HG03108 (cell line): ENCODE data around the gene TXNL4A.
A peak's percentile ranks its signal among the peaks of the same experiment; 100 is the strongest.
"Not testable (repeated sequence)": the region's sequence is repeated elsewhere in the genome, so short reads cannot be mapped to it uniquely, and the experiment has no call there.

Experiments used
- ATAC-seq: cut with Tn5 transposase; IDR thresholded peaks from one replicate; pipeline ENCODE4 v1.9.1; 2021; ENCODE audit warnings: moderate library complexity; ENCODE audit not compliant: unreplicated experiment

TXNL4A gene, protein sequence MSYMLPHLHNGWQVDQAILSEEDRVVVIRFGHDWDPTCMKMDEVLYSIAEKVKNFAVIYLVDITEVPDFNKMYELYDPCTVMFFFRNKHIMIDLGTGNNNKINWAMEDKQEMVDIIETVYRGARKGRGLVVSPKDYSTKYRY

DNA sequence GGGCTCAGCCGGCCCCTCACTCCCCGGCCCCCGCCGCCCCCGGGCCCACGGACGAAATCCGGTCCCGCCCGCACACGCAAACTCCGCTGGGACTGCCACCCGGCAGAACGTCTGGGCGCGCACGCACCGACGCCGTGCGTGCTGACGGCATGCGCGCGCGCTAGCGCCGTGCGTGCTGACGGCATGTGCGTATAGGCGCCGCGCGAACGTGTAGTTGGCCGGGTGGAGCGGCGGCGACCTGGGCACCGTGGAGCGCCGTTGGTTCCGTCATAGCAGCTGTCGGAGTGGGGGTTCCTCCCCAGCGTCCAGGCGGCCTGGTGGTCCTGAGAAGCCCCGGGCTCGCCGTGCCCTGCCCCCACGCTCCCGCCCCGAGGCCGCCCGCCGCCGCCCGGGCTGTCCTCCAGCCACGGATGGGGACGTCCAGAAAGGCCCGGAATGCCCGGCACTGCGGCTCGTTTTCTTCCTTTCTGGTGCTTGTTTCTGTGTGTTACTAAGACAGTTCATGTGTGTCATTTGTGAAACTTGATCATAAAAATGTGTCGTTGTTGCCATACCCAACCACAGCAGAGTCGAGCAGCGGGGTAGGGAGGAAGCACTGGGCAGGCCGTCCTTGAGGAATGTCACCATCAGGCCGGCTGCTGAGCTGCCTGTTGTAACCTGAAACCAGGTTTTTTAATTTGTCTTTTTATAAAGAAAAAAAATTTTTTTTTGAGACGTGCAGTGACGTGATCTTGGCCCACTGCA lies at the start of gene TXNL4A:
Gene TXNL4A (minus strand): TSS at position 113 of the 744 bp plus-strand sequence. CDS start 171 bp downstream, outside the sequence.
- ATAC-seq, result peak; percentile 96

GRCh38 chr18:80037300-80037699 lies 48.9 kb upstream of the TXNL4A start:
- no peak for ATAC-seq

GRCh38 chr18:80035997-80036396 lies 47.6 kb upstream of the TXNL4A start:
- no peak for ATAC-seq

GRCh38 chr18:80034852-80035406 lies 46.6 kb upstream of the TXNL4A start:
- no peak for ATAC-seq

- ATAC-seq, result peak; percentile 70
These were observed 45.9 kb upstream of the TXNL4A start, which contains the start of gene RBFA for GRCh38 chr18:80034068-80034851. RBFA (plus strand) TSS chr18:80034434; CDS start chr18:80034496, 62 bp downstream.

DNA sequence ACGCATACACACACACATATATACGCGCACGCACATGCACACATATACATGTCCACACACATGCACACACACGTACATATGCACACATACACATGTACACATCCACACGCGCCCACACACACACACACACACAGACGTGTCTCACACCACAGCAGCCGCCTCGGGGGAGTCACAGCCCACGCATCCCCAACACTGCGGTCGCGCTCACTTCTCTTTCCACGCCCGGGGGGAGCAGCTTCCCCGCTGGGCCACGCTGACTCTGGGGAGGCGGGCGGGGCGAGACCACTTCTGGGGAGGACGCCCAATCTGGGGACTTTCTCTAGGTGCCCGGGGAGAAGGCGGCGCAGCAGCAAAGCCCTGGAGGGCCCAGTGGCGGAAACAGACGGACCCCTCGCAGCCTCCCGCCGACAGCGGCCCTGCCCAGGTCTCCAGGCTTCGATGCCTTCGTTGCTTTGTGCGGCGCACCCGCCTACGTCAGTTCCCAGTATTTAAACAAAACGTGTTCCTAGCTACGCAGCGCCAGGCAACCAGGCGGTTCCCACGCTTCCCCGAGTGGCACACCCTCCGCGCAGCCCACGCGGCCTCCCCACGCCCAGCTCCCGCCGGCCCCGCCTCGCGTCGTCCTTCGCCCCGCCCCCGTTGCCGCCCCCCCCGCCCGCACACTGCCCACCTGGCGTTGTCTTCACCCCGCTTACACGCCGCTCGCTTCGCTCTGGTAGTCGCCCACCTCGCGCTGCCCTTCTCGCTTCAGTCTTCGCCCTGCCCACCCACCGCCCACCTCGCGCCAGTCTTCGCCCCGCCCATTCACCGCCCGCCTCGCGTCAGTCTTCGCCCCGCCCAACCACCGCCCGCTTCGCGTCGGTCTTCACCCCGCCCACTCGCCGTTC lies 45.1 kb upstream of the TXNL4A start:
- peak; percentile 57 for ATAC-seq

DNA sequence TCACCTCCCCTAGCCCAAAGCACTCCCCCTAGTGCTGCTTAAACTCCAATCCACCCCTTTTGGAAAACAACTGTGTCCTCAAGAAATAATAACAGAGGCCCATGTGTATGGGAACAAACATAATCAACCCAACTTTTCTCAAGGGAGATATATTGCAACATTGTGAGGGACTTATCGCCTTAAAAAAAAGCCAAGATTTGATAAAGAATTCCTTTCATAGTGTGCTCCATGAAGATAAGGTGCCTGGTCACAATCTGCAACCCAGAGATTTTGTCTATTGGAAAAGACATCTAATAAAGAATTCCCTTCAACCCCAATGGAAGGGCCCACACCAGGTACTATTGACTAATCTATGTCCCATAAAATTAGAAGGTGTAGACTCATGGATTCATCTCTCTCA lies 41.3 kb upstream of the TXNL4A start:
- ATAC-seq, result no peak

DNA sequence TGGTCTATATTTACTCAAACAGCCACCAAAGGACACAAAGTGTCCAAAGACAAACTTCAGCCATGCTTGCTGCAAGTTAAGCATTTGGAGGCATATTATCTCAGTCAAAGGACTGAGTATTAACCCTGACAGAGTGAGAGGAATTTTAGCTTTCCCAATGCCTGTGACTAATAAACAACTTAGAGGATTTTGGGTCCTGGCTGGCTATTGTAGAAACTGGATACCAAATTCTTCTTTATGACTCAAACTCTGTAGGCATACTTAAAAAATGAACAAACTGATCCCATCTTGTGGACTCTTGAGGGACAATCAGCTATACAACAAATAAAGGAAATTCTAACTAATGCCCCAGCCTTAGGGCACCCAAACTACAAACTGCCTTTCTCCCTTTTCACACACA lies 39.4 kb upstream of the TXNL4A start:
- not testable (repeated sequence) for ATAC-seq

DNA sequence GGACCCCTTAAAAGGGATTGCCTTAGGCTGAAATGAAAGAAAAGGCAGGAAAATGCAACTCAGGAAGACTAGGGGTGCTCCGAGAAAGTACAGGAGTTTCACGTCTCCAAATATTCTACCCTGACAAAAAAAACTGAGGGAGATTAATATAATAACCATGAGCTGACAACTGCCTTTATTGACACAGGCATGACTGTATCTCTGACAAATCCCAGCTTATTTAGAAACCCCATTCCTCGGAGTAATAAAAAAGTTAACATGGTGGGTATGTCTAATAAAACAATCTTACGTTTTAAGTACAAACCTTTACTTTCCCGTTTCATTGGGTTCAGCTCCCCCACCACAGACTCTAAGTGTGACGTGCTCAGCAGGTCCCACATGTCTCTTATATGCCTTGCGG lies 38.0 kb upstream of the TXNL4A start:
- ATAC-seq, result no peak

DNA sequence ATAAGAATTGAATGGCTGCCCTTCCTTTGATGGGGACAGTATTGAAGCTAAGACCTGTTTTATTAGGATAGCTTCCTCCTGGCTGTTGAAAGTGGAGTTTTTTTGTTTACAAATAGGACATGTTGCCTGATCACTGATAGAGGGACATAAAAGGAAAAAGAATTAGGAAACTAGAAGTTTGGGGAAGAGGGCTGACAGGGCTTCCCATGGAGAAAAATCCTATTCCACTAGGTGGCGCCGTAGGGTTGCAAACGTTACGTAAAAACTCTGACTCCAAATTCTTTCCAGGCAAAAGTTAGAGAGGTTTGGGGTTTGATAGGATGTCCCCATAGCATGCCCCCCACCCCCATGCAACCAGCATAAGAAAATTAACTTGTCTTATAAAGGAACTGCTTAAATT lies 34.8 kb upstream of the TXNL4A start:
- no peak for ATAC-seq

DNA sequence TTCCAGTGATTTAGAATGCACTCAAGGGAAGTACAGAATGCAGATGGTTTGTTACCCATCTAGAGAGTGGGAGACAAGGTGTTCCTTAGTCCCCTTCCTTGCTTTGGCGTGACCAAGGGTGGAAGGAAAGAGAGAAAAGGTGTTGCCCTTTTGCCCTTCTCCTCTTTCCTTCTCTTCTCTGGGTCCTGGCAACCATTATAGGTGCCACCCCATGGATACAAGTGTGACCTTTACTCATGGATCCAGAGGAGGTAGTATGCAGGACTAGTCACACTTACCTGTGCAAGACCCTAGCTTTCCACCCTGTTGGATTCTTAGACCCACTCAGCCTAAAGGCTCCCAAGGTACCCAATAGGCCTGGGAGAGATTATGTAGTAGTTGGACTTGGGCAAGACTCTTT lies 34.2 kb upstream of the TXNL4A start:
- ATAC-seq, result no peak

GRCh38 chr18:80012714-80013113 lies 24.4 kb upstream of the TXNL4A start:
- ATAC-seq, result no peak

GRCh38 chr18:80011496-80012137 lies 23.3 kb upstream of the TXNL4A start:
- ATAC-seq, result not testable (repeated sequence)

DNA sequence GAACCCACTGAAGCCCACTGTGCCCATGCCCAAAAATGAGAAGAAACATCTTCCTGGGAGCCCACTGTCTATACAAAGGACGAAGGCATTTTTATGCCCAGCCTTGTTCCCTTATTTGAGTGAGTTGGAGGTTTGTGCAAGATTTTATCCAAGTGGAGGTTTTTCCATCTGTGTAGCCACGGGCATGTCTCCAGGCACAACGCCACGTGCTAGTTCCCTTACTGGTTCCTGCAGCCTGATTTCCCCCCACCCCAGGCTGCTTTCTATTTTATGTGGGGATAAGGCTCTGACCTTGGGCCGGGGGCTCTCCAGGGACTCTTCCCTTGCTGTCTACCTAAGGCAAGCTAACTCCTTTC lies 22.2 kb upstream of the TXNL4A start:
- ATAC-seq, result no peak

DNA sequence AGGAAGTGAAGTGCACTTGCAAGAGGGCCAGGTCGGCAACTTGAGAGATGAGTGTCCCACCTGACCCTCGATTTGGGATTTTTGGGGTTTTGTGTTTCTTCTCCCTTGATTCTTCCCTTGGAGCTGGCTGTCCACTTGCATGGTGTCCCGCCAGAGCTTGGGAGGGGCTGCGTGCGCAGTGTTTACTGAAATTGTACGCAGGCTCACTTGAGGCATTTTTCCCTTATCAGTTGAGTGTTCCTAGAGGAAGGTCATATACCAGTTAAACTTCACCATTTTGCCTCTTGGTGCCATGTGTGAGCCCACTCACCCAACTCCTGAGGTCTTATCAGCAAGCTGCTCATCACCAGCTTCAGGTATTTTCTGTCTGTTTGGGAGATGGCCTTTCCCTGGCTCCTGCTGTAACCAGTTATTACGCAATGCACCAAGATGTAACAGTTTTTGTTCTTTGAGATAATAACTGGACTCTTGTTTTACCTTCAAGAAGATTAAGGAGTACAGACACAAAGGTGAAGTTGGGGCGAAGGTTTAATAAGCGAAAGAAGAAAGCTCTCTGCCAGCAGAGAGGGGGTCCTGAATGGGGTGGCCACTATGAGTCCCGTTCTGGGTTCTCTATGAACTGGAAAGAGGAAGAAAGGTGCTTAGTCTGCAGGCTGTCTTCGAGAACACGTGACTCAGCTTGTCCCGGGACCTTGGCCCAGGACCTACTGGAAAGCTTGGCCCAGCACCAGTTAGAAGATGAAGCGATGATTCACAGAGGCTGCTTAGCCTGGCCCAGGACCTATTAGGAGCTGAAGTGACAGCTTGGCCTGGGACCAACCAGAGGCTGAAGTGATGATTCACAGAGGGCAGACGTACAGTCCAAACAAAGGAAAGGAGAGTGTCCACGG lies 21.5 kb upstream of the TXNL4A start:
- no peak for ATAC-seq

GRCh38 chr18:80006724-80007123 lies 18.4 kb upstream of the TXNL4A start:
- ATAC-seq, result no peak

GRCh38 chr18:80004600-80005342 lies 16.4 kb upstream of the TXNL4A start:
- no peak for ATAC-seq

DNA sequence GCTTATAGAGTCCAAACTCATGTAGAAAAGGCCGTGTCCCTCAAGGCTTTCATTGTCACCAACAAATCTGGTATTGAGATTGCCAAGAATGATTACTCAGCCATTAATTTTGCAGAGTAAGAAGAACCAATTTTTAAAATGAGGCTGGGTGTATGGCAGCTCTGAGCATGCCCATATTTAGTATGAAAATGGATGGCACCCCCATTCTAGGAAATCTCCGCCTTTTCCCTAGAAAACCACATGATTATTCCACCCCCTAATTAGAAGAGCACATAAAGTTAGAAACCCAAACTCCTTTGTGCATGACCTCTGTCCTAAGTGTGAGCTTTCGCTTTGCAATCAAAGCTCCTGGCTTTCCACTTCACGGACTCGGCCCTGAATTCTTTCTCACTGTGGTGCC lies 14.1 kb upstream of the TXNL4A start:
- ATAC-seq, result no peak
